Colonic mucosa (tissue), 4 donors: ENCODE results near the gene NCK2. TPM values are rescaled to one million over a fixed set of nuclear protein-coding genes. Genes with fewer than 3 reads are reported as not detected.

Experiments
- DNase-seq: peaks from one replicate; pipeline ENCODE4 v3.0.0-alpha.2; 2020
- H3K27ac ChIP-seq: fragments of 200-600 bp; one replicate; pipeline ENCODE4 v1.8.0; 2021
- H3K27me3 ChIP-seq: fragments of 200-600 bp; one replicate; pipeline ENCODE4 v1.8.0; 2021
- H3K36me3 ChIP-seq: fragments of 200-600 bp; one replicate; pipeline ENCODE4 v1.8.0; 2021
- H3K4me1 ChIP-seq: fragments of 200-600 bp; one replicate; pipeline ENCODE4 v1.8.0; 2021; ENCODE audit warnings: mild to moderate bottlenecking
- H3K4me3 ChIP-seq: fragments of 200-600 bp; one replicate; pipeline ENCODE4 v1.8.0; 2021
- H3K9ac ChIP-seq, 2 donors: one replicate each; pipeline ENCODE4 v1.7.0; 2013; ENCODE audit warnings: control low read depth in 2 of 2, low read depth in 2 of 2, low read length in 2 of 2
- H3K9me3 ChIP-seq: fragments of 200-600 bp; one replicate; pipeline ENCODE4 v1.8.0; 2021
- intact Hi-C: fragments of 100-400 bp; cut with DNase I; formaldehyde crosslinking; loops from one replicate; pipeline ENCODE4 v1.14.1; 2022
- total RNA-seq, 2 donors: library from RNA; stranded (reverse); fragmentation: NEBNext Ultra II Directional in 1 of 2; extraction: Animal tissue kit (Norgen Biotek cat#: 25700) in 1 of 2; gene quantifications; one replicate each; pipeline ENCODE4 v1.2.1, GENCODE V29; 2021
- TF ChIP-seq, protein P1 (sequence below): fragments of 200-600 bp; IDR thresholded peaks from one replicate; pipeline ENCODE4 v1.8.0; 2022; ENCODE audit warnings: antibody characterized with exemption, mild to moderate bottlenecking
- donor health status: healthy.
- donor health status: DM: no; HTN: no; CAD: no.
- donor health status: DM: no; HTN: no; CAD: no.

NCK2 gene
- total RNA-seq, 2 donors from 2014 or later = 51.3 to 67.5 TPM

DNA sequence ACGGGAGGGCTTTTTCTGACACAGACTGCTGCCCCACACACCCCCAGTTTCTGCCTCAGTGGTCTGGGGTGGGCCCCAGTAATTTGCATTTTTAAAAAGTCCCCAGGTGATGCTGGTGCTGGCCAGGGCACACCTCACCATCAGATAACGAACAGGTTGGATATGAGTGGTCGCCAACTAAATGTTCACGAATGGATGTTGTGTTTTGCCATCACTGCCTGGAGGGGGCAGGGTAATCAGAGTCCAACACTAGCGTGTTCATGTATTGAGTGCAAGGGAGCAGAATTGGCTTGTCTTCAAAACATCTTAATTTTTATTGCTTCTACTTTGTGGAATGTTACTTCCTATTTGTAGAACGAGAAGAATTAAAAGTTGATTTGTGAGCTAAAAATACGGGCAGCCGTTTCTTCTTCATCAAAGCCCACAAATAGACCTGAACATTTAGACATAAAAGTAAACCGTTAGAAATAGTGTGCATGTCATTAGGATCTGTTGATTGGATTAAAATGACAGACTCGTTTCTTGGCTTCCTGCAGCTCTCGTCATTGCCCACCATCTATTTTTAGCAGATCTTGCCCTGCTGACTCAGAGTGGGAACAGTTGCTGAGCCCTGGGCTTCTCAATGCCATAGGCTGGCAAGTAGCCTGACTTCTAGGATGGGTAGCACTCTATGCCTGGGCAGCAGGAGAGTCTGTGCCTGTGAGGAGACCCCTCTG lies 45.2 kb downstream of the NCK2 start:
- Histone ChIP-seq H3K36me3 (no peaks in the 10 kb centered on the region), H3K27ac (peak overlapping the region; percentile 13), H3K4me1 (peaks cover 24% of the 10 kb centered on the region), H3K27me3 (no peaks in the 10 kb centered on the region), H3K9ac (peak overlapping the region in 1 of 2 donors; percentile 41), H3K4me3 (no peak overlapping the region), H3K9me3 (no peaks in the 10 kb centered on the region)
- TF ChIP-seq, protein P1, sequence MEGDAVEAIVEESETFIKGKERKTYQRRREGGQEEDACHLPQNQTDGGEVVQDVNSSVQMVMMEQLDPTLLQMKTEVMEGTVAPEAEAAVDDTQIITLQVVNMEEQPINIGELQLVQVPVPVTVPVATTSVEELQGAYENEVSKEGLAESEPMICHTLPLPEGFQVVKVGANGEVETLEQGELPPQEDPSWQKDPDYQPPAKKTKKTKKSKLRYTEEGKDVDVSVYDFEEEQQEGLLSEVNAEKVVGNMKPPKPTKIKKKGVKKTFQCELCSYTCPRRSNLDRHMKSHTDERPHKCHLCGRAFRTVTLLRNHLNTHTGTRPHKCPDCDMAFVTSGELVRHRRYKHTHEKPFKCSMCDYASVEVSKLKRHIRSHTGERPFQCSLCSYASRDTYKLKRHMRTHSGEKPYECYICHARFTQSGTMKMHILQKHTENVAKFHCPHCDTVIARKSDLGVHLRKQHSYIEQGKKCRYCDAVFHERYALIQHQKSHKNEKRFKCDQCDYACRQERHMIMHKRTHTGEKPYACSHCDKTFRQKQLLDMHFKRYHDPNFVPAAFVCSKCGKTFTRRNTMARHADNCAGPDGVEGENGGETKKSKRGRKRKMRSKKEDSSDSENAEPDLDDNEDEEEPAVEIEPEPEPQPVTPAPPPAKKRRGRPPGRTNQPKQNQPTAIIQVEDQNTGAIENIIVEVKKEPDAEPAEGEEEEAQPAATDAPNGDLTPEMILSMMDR = no peak
- intact Hi-C loops = no loop called here
- no peak for DNase-seq

DNA sequence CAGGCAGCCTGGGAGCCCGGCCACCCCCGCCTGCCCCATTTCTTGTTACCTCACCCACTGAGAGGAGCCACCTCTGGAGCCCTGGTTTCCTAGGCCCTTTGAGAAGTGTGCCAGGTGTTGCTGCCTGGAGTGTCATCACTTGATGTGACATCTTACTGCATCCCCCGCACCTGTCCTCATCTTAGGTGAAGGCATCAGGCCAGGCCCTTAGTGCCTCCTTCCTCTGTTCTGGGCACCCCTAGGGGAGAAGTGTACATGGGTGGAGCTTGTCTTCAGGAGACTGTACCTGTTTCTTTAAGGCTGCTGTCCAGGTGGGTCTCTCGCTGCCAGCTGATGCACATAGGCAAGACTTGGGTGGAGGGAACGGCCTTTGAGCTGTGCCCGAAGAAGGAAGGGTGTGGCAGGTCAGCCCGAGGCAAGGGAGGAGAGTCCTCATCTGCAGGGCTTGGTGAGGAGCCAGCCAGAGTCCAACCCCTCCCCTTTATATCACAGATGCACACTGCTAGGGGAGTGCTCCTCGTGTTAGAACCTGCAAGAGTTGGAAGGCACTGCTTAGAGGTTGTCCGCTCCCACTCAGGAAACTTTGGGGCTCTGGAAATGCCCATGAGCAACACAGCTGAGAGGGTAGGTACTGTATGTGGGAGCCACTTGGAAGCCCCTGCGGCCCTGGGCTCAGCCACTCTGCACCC lies 45.9 kb downstream of the NCK2 start:
- TF ChIP-seq, protein P1 = no peak
- no peak overlapping the region for H3K4me3 ChIP-seq
- peak; percentile 84 for DNase-seq
- no peaks in the 10 kb centered on the region for H3K9me3 ChIP-seq
- H3K9ac ChIP-seq = peak overlapping the region in 1 of 2 donors; percentile 41
- peak overlapping the region; percentile 13 for H3K27ac ChIP-seq
- no peaks in the 10 kb centered on the region for H3K36me3 ChIP-seq
- no peaks in the 10 kb centered on the region for H3K27me3 ChIP-seq
- H3K4me1 ChIP-seq = peaks cover 24% of the 10 kb centered on the region
- intact Hi-C loops = no loop called here

DNA sequence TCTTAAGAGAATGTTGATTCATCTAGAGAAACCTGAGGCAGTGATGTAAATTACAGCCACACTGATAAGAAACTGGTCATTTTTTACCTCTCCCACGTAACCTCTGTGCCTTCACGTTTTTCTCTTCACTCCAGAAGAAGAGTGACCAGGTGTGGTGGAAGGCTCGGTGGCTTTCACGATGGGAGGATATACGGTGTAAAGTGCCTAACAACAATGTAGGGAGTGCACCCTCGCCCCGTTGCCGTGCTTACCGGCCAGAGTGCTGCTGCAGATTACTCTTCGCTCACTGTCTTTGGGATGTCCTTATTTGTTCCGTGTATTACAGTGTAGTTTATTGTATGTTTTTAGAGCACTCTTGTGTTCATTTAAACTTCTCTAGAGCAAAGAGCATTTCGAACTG lies 46.5 kb downstream of the NCK2 start:
- H3K27me3 ChIP-seq = no peaks in the 10 kb centered on the region
- H3K9me3 ChIP-seq = no peaks in the 10 kb centered on the region
- H3K4me3 ChIP-seq = no peak overlapping the region
- TF ChIP-seq, protein P1 = no peak
- H3K36me3 ChIP-seq = no peaks in the 10 kb centered on the region
- intact Hi-C loops = no loop called here
- peaks cover 24% of the 10 kb centered on the region for H3K4me1 ChIP-seq
- DNase-seq = no peak
- no peak overlapping the region for H3K27ac ChIP-seq
- no peak overlapping the region for H3K9ac ChIP-seq

DNA sequence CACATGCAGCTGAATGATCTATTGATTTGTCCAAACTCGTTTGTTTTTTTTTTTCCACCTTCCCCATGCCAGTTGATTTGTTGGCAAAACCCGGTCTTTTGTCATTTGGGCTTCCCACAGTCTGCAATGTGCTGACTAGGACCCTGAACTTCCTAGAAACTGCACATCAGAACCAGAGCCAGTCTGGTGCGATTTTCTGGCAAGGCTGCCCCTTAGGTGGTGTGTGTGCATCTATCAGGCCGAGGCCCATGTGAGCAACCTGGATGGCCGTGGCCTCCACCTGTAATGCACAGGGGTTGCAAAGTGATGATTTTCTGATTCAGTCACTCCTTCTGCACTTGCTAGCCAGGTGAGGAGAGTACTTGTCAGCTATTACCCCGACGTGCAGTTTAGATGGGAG lies 47.8 kb downstream of the NCK2 start:
- Histone ChIP-seq H3K36me3 (no peaks in the 10 kb centered on the region), H3K9ac (no peak overlapping the region), H3K27me3 (no peaks in the 10 kb centered on the region), H3K27ac (no peak overlapping the region), H3K4me3 (no peak overlapping the region), H3K4me1 (peaks cover 24% of the 10 kb centered on the region), H3K9me3 (no peaks in the 10 kb centered on the region)
- intact Hi-C loops = no loop called here
- no peak for DNase-seq
- TF ChIP-seq, protein P1 = no peak

DNA sequence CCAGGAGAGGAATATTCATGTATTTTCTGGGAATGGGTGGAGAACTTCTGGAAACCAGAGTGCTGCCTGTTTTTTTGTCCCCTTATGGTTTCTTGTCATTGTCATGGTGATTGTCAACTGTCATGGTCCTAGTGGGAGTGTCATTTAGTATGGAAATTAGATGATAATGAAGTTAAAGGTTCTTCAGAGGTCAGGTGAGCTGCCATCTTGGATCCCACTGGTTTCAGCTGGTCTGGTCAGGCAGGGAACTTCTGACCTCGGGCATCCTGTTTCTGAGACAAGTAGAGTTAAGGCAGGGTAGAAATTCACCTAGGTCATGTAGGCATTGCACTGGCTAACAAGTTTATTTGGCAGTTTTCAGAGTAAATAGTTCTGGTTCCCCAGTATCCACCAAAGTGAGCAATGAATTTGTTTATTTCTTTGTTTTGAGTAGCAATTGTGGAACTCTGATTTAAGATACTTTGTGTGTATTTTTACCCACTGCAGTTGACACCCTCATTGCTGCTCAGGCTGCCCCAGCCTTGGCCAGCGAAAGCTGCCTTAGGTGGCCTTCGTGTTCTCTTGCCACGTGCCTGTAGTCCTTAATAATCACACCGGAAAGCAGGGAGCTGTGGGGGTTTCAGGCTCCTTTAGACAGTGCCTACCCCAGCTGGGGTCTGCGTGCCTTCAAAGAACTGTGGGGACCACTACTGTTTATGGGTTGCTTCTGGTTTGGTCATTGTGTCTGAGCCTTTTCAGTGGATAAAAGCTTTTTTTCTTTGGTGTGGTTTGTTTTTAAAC lies 48.7 kb downstream of the NCK2 start:
- Histone ChIP-seq H3K9me3 (no peaks in the 10 kb centered on the region), H3K4me1 (peaks cover 26% of the 10 kb centered on the region), H3K36me3 (no peaks in the 10 kb centered on the region), H3K9ac (no peak overlapping the region), H3K27ac (no peak overlapping the region), H3K4me3 (no peak overlapping the region), H3K27me3 (no peaks in the 10 kb centered on the region)
- DNase-seq = no peak
- TF ChIP-seq, protein P1 = no peak
- intact Hi-C loops = no loop called here
